H9 (cell line): ENCODE results near the gene CCBE1. TPM values are rescaled to one million over a fixed set of nuclear protein-coding genes. Genes with fewer than 3 reads are reported as not detected.

Experiments used
- DNase-seq: peaks from one replicate; pipeline ENCODE4 v3.0.0-alpha.2; 2017
- H2AFZ ChIP-seq: one replicate; pipeline ENCODE4 v1.6.1; 2013; ENCODE audit warnings: mild to moderate bottlenecking, low read length, control low read depth, moderate library complexity
- H2AK5ac ChIP-seq: 2 replicates; pipeline ENCODE4 v1.6.1; 2013; ENCODE audit warnings: low read length, control low read depth, mixed read lengths; ENCODE audit not compliant: insufficient read length
- H2BK120ac ChIP-seq: one replicate; pipeline ENCODE4 v1.6.1; 2013; ENCODE audit warnings: low read depth, mild to moderate bottlenecking, low read length, control low read depth, inconsistent platforms; ENCODE audit not compliant: poor library complexity, severe bottlenecking
- H2BK12ac ChIP-seq: 2 replicates; pipeline ENCODE4 v1.6.1; 2013; ENCODE audit warnings: low read length, control low read depth, mixed read lengths, low read depth; ENCODE audit not compliant: insufficient read length
- H2BK15ac ChIP-seq: 2 replicates; pipeline ENCODE4 v1.6.1; 2013; ENCODE audit warnings: low read depth, low read length, control low read depth
- H2BK20ac ChIP-seq: one replicate; pipeline ENCODE4 v1.6.1; 2013; ENCODE audit warnings: low read depth, mild to moderate bottlenecking, low read length, control low read depth, inconsistent platforms; ENCODE audit not compliant: poor library complexity, severe bottlenecking
- H2BK5ac ChIP-seq: 2 replicates; pipeline ENCODE4 v1.6.1; 2013; ENCODE audit warnings: low read length, control low read depth, mixed read lengths; ENCODE audit not compliant: insufficient read length
- H3K14ac ChIP-seq: 2 replicates; pipeline ENCODE4 v1.6.1; 2013; ENCODE audit warnings: low read length, control low read depth; ENCODE audit not compliant: insufficient read depth
- H3K18ac ChIP-seq: 2 replicates; pipeline ENCODE4 v1.6.1; 2013; ENCODE audit warnings: low read depth, mild to moderate bottlenecking, mixed read lengths, low read length, control low read depth; ENCODE audit not compliant: insufficient read length
- H3K23ac ChIP-seq: 2 replicates; pipeline ENCODE4 v1.6.1; 2013; ENCODE audit warnings: low read length, control low read depth, mixed read lengths, low read depth; ENCODE audit not compliant: insufficient read length
- H3K23me2 ChIP-seq: 2 replicates; pipeline ENCODE4 v1.6.1; 2013; ENCODE audit warnings: low read depth, mild to moderate bottlenecking, mixed read lengths, low read length, control low read depth; ENCODE audit not compliant: insufficient read length, poor library complexity, severe bottlenecking
- H3K27ac ChIP-seq: 2 replicates; pipeline ENCODE4 v1.5.1; 2013; ENCODE audit warnings: low read length, control low read depth, mixed read lengths, low read depth; ENCODE audit not compliant: insufficient read length
- H3K27me3 ChIP-seq: 2 replicates; pipeline ENCODE4 v1.6.1; 2013; ENCODE audit warnings: low read length, control low read depth, inconsistent platforms; ENCODE audit not compliant: insufficient read depth
- H3K4ac ChIP-seq: 2 replicates; pipeline ENCODE4 v1.6.1; 2013; ENCODE audit warnings: low read depth, mild to moderate bottlenecking, control low read depth, inconsistent platforms, low read length, moderate library complexity
- H3K4me1 ChIP-seq: 2 replicates; pipeline ENCODE4 v1.6.1; 2013; ENCODE audit warnings: low read length, control low read depth, inconsistent platforms; ENCODE audit not compliant: insufficient read depth
- H3K4me2 ChIP-seq: 2 replicates; pipeline ENCODE4 v1.6.1; 2013; ENCODE audit warnings: low read length, control low read depth, mixed read lengths; ENCODE audit not compliant: insufficient read length, insufficient read depth
- H3K56ac ChIP-seq: 2 replicates; pipeline ENCODE4 v1.6.1; 2013; ENCODE audit warnings: low read depth, mild to moderate bottlenecking, mixed read lengths, low read length, control low read depth; ENCODE audit not compliant: insufficient read length
- H3K79me1 ChIP-seq: 2 replicates; pipeline ENCODE4 v1.6.1; 2013; ENCODE audit warnings: low read depth, mild to moderate bottlenecking, moderate library complexity, low read length, control low read depth, inconsistent platforms; ENCODE audit not compliant: insufficient read depth, poor library complexity, severe bottlenecking
- H3K79me2 ChIP-seq: 2 replicates; pipeline ENCODE4 v1.6.1; 2013; ENCODE audit warnings: low read length, control low read depth, inconsistent platforms; ENCODE audit not compliant: insufficient read depth
- H3K9ac ChIP-seq: 2 replicates; pipeline ENCODE4 v1.6.1; 2013; ENCODE audit warnings: low read length, control low read depth, mixed read lengths; ENCODE audit not compliant: insufficient read length; ENCODE audit errors: extremely low read depth
- H3K9me3 ChIP-seq: one replicate; pipeline ENCODE4 v1.6.1; 2013; ENCODE audit warnings: low read depth, low read length, inconsistent platforms; ENCODE audit not compliant: control insufficient read depth
- H3T11ph ChIP-seq: one replicate; pipeline ENCODE4 v1.6.1; 2013; ENCODE audit warnings: mild to moderate bottlenecking, low read length, control low read depth, inconsistent platforms
- H4K20me1 ChIP-seq: one replicate; pipeline ENCODE4 v1.6.1; 2013; ENCODE audit not compliant: control insufficient read depth, insufficient read length, insufficient read depth
- H4K5ac ChIP-seq: 2 replicates; pipeline ENCODE4 v1.6.1; 2013; ENCODE audit warnings: low read depth, mild to moderate bottlenecking, mixed read lengths, low read length, control low read depth; ENCODE audit not compliant: insufficient read length
- H4K8ac ChIP-seq: replicated peaks from 2 replicates; pipeline ENCODE4 v1.6.1; 2013; ENCODE audit warnings: low read length, control low read depth, mixed read lengths, low read depth; ENCODE audit not compliant: insufficient read length
- H4K91ac ChIP-seq: 2 replicates; pipeline ENCODE4 v1.6.1; 2013; ENCODE audit warnings: low read depth, mild to moderate bottlenecking, moderate library complexity, mixed read lengths, low read length, control low read depth; ENCODE audit not compliant: insufficient read length
- H3K27ac Mint-ChIP-seq, 3 experiments: 2 replicates in 2 of 3; 3 replicates in 1 of 3; pipeline ENCODE4 v1.8.0; 2020 to 2021; ENCODE audit warnings: mixed read lengths in 3 of 3, mild to moderate bottlenecking in 1 of 3, moderate library complexity in 1 of 3
- H3K27me3 Mint-ChIP-seq: 2 replicates; pipeline ENCODE4 v1.8.0; 2021; ENCODE audit warnings: low read depth, mild to moderate bottlenecking, moderate library complexity, mixed read lengths
- H3K36me3 Mint-ChIP-seq, 3 experiments: 2 replicates in 2 of 3; 3 replicates in 1 of 3; pipeline ENCODE4 v1.8.0; 2020 to 2021; ENCODE audit warnings: low read depth in 3 of 3, mixed read lengths in 3 of 3; ENCODE audit not compliant: insufficient read depth in 1 of 3
- H3K4me1 Mint-ChIP-seq, 2 experiments: 2 replicates each; pipeline ENCODE4 v1.8.0; 2020; ENCODE audit warnings: mixed read lengths in 2 of 2
- H3K4me3 Mint-ChIP-seq, 2 experiments: 2 replicates in 1 of 2; 3 replicates in 1 of 2; pipeline ENCODE4 v1.8.0; 2020 to 2021; ENCODE audit warnings: mild to moderate bottlenecking in 2 of 2, mixed read lengths in 2 of 2, moderate library complexity in 1 of 2
- H3K9me3 Mint-ChIP-seq, 2 experiments: 2 replicates in 1 of 2; 3 replicates in 1 of 2; pipeline ENCODE4 v1.8.0; 2020; ENCODE audit warnings: mild to moderate bottlenecking in 2 of 2, mixed read lengths in 2 of 2, moderate library complexity in 1 of 2
- WGBS: extraction: QIAGEN DNeasy Blood & Tissue Kit; methylation state at CpG from one replicate; pipeline ENCODE4 v1.1.7; 2013; ENCODE audit warnings: missing lambda C conversion rate, low lambda C conversion rate, mixed read lengths; ENCODE audit not compliant: insufficient read length; ENCODE audit errors: extremely low coverage; 5-methylcytosine and 5-hydroxymethylcytosine counted together
- total RNA-seq: library from RNA; stranded (reverse); gene quantifications from 2 replicates; pipeline ENCODE4 v1.2.1, GENCODE V29; 2021
- TF ChIP-seq, protein P1 (sequence below): fragments of 200-600 bp; sonication (generic); conservative IDR thresholded peaks from 3 replicates; pipeline ENCODE4 v1.8.0; 2021; ENCODE audit warnings: antibody characterized with exemption, mild to moderate bottlenecking

The CCBE1 gene
- total RNA-seq, 1 experiment from 2014 or later, result 0.39 TPM

DNA sequence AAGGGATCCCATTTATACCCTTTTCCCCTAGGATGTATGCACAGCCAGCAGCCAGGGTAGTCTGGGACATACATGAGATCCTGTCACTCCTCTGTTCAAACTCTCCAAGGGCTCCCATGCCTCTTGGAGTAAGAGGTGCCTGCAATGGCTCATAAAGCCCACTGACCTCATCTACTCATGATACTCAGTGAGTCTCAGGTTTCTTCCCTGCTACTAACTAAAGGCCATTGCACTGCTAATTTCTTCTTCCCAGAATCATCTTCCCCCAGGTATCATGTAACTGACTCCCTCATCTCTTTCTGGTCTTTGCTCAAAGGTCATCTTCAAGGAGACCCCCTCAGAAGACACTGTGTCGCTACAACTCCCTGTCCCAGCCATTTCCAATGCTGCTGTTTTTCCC, 68.2 kb downstream of the CCBE1 start:
- Histone ChIP-seq H3K9me3 (no peaks in the 10 kb centered on the region), H2BK15ac (no peak overlapping the region), H3K56ac (no peak overlapping the region), H2BK120ac (no peak overlapping the region), H3K14ac (no peak overlapping the region), H3K18ac (no peak overlapping the region), H3T11ph (no peak overlapping the region), H4K91ac (no peak overlapping the region), H3K23me2 (no peaks in the 10 kb centered on the region), H3K79me1 (no peaks in the 10 kb centered on the region), H2AK5ac (no peak overlapping the region), H3K4ac (no peak overlapping the region), H2BK5ac (no peak overlapping the region), H4K8ac (no peak overlapping the region), H3K23ac (no peak overlapping the region), H3K9ac (no peak overlapping the region), H3K27me3 (no peaks in the 10 kb centered on the region), H4K20me1 (no peaks in the 10 kb centered on the region), H3K79me2 (no peaks in the 10 kb centered on the region), H2BK20ac (no peak overlapping the region), H4K5ac (no peak overlapping the region), H3K27ac (no peak overlapping the region), H2AFZ (no peak overlapping the region), H3K4me2 (no peak overlapping the region), H3K4me1 (0 out of 2 replicates have a peak, but pooled peaks cover 3% of the 10 kb centered on the region), H2BK12ac (no peak overlapping the region)
- H3K27me3 Mint-ChIP-seq, result peaks cover 7% of the 10 kb centered on the region; the same call in 1 of the 2 replicates
- no peak overlapping the region for H3K4me3 Mint-ChIP-seq
- peaks cover 3 to 8% of the 10 kb centered on the region in 2 experiments; a peak in 3 of 4 replicates for H3K4me1 Mint-ChIP-seq
- no CpG with 5 or more reads among the region's 1 CpG for WGBS
- no peak for DNase-seq
- H3K36me3 Mint-ChIP-seq, result no peaks in the 10 kb centered on the region
- no peaks in the 10 kb centered on the region for H3K9me3 Mint-ChIP-seq
- TF ChIP-seq, protein P1, sequence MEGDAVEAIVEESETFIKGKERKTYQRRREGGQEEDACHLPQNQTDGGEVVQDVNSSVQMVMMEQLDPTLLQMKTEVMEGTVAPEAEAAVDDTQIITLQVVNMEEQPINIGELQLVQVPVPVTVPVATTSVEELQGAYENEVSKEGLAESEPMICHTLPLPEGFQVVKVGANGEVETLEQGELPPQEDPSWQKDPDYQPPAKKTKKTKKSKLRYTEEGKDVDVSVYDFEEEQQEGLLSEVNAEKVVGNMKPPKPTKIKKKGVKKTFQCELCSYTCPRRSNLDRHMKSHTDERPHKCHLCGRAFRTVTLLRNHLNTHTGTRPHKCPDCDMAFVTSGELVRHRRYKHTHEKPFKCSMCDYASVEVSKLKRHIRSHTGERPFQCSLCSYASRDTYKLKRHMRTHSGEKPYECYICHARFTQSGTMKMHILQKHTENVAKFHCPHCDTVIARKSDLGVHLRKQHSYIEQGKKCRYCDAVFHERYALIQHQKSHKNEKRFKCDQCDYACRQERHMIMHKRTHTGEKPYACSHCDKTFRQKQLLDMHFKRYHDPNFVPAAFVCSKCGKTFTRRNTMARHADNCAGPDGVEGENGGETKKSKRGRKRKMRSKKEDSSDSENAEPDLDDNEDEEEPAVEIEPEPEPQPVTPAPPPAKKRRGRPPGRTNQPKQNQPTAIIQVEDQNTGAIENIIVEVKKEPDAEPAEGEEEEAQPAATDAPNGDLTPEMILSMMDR, result no peak
- H3K27ac Mint-ChIP-seq, result no peak overlapping the region; a peak in 1 of 7 replicates
